ENCODE measurements around the gene CACNB1. TPM values are rescaled to one million over a fixed set of nuclear protein-coding genes. Genes with fewer than 3 reads are reported as not detected.

CACNB1 gene
- total RNA-seq, 1 donor from 2014 or later = 10.2 TPM

- H3K4me3 Mint-ChIP-seq (ENCODE audit: unreplicated experiment) = no peak overlapping the region
- no peak for DNase-seq (ENCODE audit: low spot score)
- peaks cover 10% of the 10 kb centered on the region for H3K36me3 Mint-ChIP-seq (ENCODE audit: low read depth, unreplicated experiment)
- no peaks in the 10 kb centered on the region for H3K9me3 Mint-ChIP-seq (ENCODE audit: unreplicated experiment)
- H3K27ac Mint-ChIP-seq (ENCODE audit: unreplicated experiment) = no peak overlapping the region
- no peak for TF ChIP-seq CTCF (IDR thresholded peaks at IDR 0.05; ENCODE audit: unreplicated experiment)
- H3K27me3 Mint-ChIP-seq (ENCODE audit: unreplicated experiment) = peaks cover 4% of the 10 kb centered on the region
- H3K4me1 Mint-ChIP-seq (ENCODE audit: unreplicated experiment) = peaks cover 2% of the 10 kb centered on the region
These were observed 11.4 kb upstream of the CACNB1 start for GRCh38 chr17:39208893-39209292.

GRCh38 chr17:39208136-39208535, 10.7 kb upstream of the CACNB1 start:
- no peak for TF ChIP-seq CTCF (IDR thresholded peaks at IDR 0.05; ENCODE audit: unreplicated experiment)
- no peak overlapping the region for H3K27ac Mint-ChIP-seq (ENCODE audit: unreplicated experiment)
- H3K4me1 Mint-ChIP-seq (ENCODE audit: unreplicated experiment) = peaks cover 2% of the 10 kb centered on the region
- DNase-seq (ENCODE audit: low spot score) = no peak
- peaks cover 16% of the 10 kb centered on the region for H3K36me3 Mint-ChIP-seq (ENCODE audit: low read depth, unreplicated experiment)
- H3K27me3 Mint-ChIP-seq (ENCODE audit: unreplicated experiment) = peaks cover 3% of the 10 kb centered on the region
- no peak overlapping the region for H3K4me3 Mint-ChIP-seq (ENCODE audit: unreplicated experiment)
- no peaks in the 10 kb centered on the region for H3K9me3 Mint-ChIP-seq (ENCODE audit: unreplicated experiment)

- no peak for DNase-seq (ENCODE audit: low spot score)
- TF ChIP-seq CTCF (IDR thresholded peaks at IDR 0.05; ENCODE audit: unreplicated experiment) = no peak
- peak overlapping the region; percentile 59 for H3K4me3 Mint-ChIP-seq (ENCODE audit: unreplicated experiment)
- H3K27ac Mint-ChIP-seq (ENCODE audit: unreplicated experiment) = no peak overlapping the region
- H3K36me3 Mint-ChIP-seq (ENCODE audit: low read depth, unreplicated experiment) = peaks cover 36% of the 10 kb centered on the region
- H3K9me3 Mint-ChIP-seq (ENCODE audit: unreplicated experiment) = no peaks in the 10 kb centered on the region
- peaks cover 22% of the 10 kb centered on the region for H3K4me1 Mint-ChIP-seq (ENCODE audit: unreplicated experiment)
- no peaks in the 10 kb centered on the region for H3K27me3 Mint-ChIP-seq (ENCODE audit: unreplicated experiment)
These were observed 7.7 kb upstream of the CACNB1 start for GRCh38 chr17:39205112-39205526.

- no peak for TF ChIP-seq CTCF (IDR thresholded peaks at IDR 0.05; ENCODE audit: unreplicated experiment)
- no peak for DNase-seq (ENCODE audit: low spot score)
- Mint-ChIP-seq H3K4me3 (ENCODE audit: unreplicated experiment) (peak overlapping the region; percentile 31), H3K27ac (ENCODE audit: unreplicated experiment) (no peak overlapping the region), H3K36me3 (ENCODE audit: low read depth, unreplicated experiment) (peaks cover 36% of the 10 kb centered on the region), H3K9me3 (ENCODE audit: unreplicated experiment) (no peaks in the 10 kb centered on the region), H3K4me1 (ENCODE audit: unreplicated experiment) (peaks cover 31% of the 10 kb centered on the region), H3K27me3 (ENCODE audit: unreplicated experiment) (peaks cover 5% of the 10 kb centered on the region)
These were observed 6.8 kb upstream of the CACNB1 start for GRCh38 chr17:39204245-39204644.

- H3K4me1 Mint-ChIP-seq (ENCODE audit: unreplicated experiment) = peaks cover 37% of the 10 kb centered on the region
- H3K9me3 Mint-ChIP-seq (ENCODE audit: unreplicated experiment) = no peaks in the 10 kb centered on the region
- H3K27me3 Mint-ChIP-seq (ENCODE audit: unreplicated experiment) = peaks cover 5% of the 10 kb centered on the region
- peaks cover 36% of the 10 kb centered on the region for H3K36me3 Mint-ChIP-seq (ENCODE audit: low read depth, unreplicated experiment)
- H3K27ac Mint-ChIP-seq (ENCODE audit: unreplicated experiment) = peak overlapping the region; percentile 99
- no peak for TF ChIP-seq CTCF (IDR thresholded peaks at IDR 0.05; ENCODE audit: unreplicated experiment)
- peak overlapping the region; percentile 94 for H3K4me3 Mint-ChIP-seq (ENCODE audit: unreplicated experiment)
- DNase-seq (ENCODE audit: low spot score) = no peak
These were observed 3.6 kb upstream of the CACNB1 start for GRCh38 chr17:39200957-39201510.

Data from endothelial cell (in vitro differentiated cells).